22Rv1 (cell line): ENCODE measurements around the gene PCDH9.

Source experiments
- H3K27ac ChIP-seq: fragments of 450-650 bp; 2 replicates; pipeline ENCODE4 v1.5.1; 2017
- CTCF ChIP-seq: fragments of 450-650 bp; IDR thresholded peaks from 2 replicates; pipeline ENCODE4 v1.5.1; 2017; ENCODE audit warnings: mild to moderate bottlenecking
- ZFX ChIP-seq: fragments of 450-650 bp; IDR thresholded peaks from 2 replicates; pipeline ENCODE4 v1.6.1; 2017; ENCODE audit warnings: antibody characterized with exemption, borderline replicate concordance

PCDH9 gene

GRCh38 chr13:66365101-66365500 is 865.0 kb downstream of the PCDH9 start:
- TF ChIP-seq ZFX (no peak), CTCF (no peak)

GRCh38 chr13:66364346-66364745 is 865.8 kb downstream of the PCDH9 start:
- no peak overlapping the region for H3K27ac ChIP-seq
- TF ChIP-seq CTCF (no peak), ZFX (no peak)

More at GRCh38 chr13:66365101-66365500, 865.0 kb downstream of the PCDH9 start:
- no peak overlapping the region for H3K27ac ChIP-seq

- H3K27ac ChIP-seq: no peak overlapping the region
- TF ChIP-seq CTCF: no peak
- TF ChIP-seq ZFX: no peak
These were observed 867.7 kb downstream of the PCDH9 start for GRCh38 chr13:66362485-66362884.

- TF ChIP-seq CTCF (no peak), ZFX (no peak)
- H3K27ac ChIP-seq: no peak overlapping the region
These were observed 870.1 kb downstream of the PCDH9 start for GRCh38 chr13:66359910-66360552.

GRCh38 chr13:66359393-66359792 is 870.7 kb downstream of the PCDH9 start:
- no peak for TF ChIP-seq ZFX
- no peak for TF ChIP-seq CTCF
- H3K27ac ChIP-seq: no peak overlapping the region

- H3K27ac ChIP-seq: no peak overlapping the region
- no peak for TF ChIP-seq ZFX
- TF ChIP-seq CTCF: no peak
These were observed 871.6 kb downstream of the PCDH9 start for GRCh38 chr13:66358564-66358963.

GRCh38 chr13:66357463-66357862 is 872.7 kb downstream of the PCDH9 start:
- H3K27ac ChIP-seq: no peak overlapping the region
- no peak for TF ChIP-seq ZFX
- TF ChIP-seq CTCF: no peak
